Effector CD8-positive, alpha-beta T cell (primary cell): ENCODE results near the gene ZMYM2.

Experiments
- DNase-seq: peaks from one replicate; lab custom pipeline; 2025; lab: John Stamatoyannopoulos, UW

ZMYM2 gene

GRCh38 chr13:20134732-20135131 is 176.2 kb downstream of the ZMYM2 start:
- DNase-seq, result no peak

- no peak for DNase-seq
Observed at GRCh38 chr13:20136781-20137703, 178.5 kb downstream of the ZMYM2 start.

GRCh38 chr13:20137875-20138274 is 179.3 kb downstream of the ZMYM2 start:
- DNase-seq, result no peak

- DNase-seq, result no peak
Observed at GRCh38 chr13:20140487-20140886, 182.0 kb downstream of the ZMYM2 start.
